BE2C (cell line): ENCODE results near the gene CCR9.

Experiments used
- DNase-seq: peaks from one replicate; pipeline ENCODE4 v3.0.0-alpha.2; 2020
- H3K27me3 ChIP-seq: fragments of 250-450 bp; sonication (Bioruptor Pico); 2 replicates; pipeline ENCODE4 v1.5.1; 2020; ENCODE audit warnings: mild to moderate bottlenecking
- H3K36me3 ChIP-seq: fragments of 250-450 bp; sonication (Bioruptor Pico); 2 replicates; pipeline ENCODE4 v1.5.1; 2020; ENCODE audit warnings: mild to moderate bottlenecking
- H3K4me1 ChIP-seq: fragments of 250-450 bp; sonication (Bioruptor Pico); 2 replicates; pipeline ENCODE4 v1.5.1; 2020
- H3K4me3 ChIP-seq: 2 replicates; pipeline ENCODE4 v1.5.1; 2011; ENCODE audit warnings: low read depth, low read length
- H3K9me3 ChIP-seq: fragments of 250-450 bp; sonication (Bioruptor Pico); 2 replicates; pipeline ENCODE4 v1.5.1; 2020
- TF ChIP-seq, protein P1 (sequence below): IDR thresholded peaks from 2 replicates; pipeline ENCODE4 v1.5.1; 2012; ENCODE audit warnings: mild to moderate bottlenecking, low read depth, low read length

CCR9 gene

GRCh38 chr3:45946307-45946706 lies 60.0 kb downstream of the CCR9 start:
- Histone ChIP-seq H3K27me3 (no peaks in the 10 kb centered on the region), H3K36me3 (no peaks in the 10 kb centered on the region), H3K9me3 (no peaks in the 10 kb centered on the region), H3K4me1 (no peaks in the 10 kb centered on the region), H3K4me3 (no peak overlapping the region)
- no peak for DNase-seq
- TF ChIP-seq, protein P1, sequence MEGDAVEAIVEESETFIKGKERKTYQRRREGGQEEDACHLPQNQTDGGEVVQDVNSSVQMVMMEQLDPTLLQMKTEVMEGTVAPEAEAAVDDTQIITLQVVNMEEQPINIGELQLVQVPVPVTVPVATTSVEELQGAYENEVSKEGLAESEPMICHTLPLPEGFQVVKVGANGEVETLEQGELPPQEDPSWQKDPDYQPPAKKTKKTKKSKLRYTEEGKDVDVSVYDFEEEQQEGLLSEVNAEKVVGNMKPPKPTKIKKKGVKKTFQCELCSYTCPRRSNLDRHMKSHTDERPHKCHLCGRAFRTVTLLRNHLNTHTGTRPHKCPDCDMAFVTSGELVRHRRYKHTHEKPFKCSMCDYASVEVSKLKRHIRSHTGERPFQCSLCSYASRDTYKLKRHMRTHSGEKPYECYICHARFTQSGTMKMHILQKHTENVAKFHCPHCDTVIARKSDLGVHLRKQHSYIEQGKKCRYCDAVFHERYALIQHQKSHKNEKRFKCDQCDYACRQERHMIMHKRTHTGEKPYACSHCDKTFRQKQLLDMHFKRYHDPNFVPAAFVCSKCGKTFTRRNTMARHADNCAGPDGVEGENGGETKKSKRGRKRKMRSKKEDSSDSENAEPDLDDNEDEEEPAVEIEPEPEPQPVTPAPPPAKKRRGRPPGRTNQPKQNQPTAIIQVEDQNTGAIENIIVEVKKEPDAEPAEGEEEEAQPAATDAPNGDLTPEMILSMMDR: no peak

- H3K36me3 ChIP-seq: no peaks in the 10 kb centered on the region
- DNase-seq: no peak
- H3K27me3 ChIP-seq: no peaks in the 10 kb centered on the region
- TF ChIP-seq, protein P1: no peak
- no peaks in the 10 kb centered on the region for H3K4me1 ChIP-seq
- no peaks in the 10 kb centered on the region for H3K9me3 ChIP-seq
- H3K4me3 ChIP-seq: no peak overlapping the region
These were observed 60.5 kb downstream of the CCR9 start for GRCh38 chr3:45946875-45947274.

DNA sequence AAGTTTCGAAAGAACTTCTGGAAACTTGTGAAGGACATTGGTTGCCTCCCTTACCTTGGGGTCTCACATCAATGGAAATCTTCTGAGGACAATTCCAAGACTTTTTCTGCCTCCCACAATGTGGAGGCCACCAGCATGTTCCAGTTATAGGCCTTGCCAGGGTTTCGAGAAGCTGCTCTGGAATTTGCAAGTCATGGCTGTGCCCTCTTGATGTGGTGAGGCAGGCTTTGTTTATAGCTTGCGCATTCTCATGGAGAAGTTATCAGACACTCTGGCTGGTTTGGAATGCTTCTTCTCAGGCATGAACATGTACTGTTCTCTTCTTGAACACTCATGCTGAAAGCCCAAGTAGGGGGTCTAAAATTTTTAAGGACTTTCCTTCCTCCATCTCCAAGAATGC lies 61.0 kb downstream of the CCR9 start:
- DNase-seq: no peak
- H3K4me1 ChIP-seq: no peaks in the 10 kb centered on the region
- no peak overlapping the region for H3K4me3 ChIP-seq
- TF ChIP-seq, protein P1: no peak
- H3K9me3 ChIP-seq: no peaks in the 10 kb centered on the region
- H3K36me3 ChIP-seq: no peaks in the 10 kb centered on the region
- no peaks in the 10 kb centered on the region for H3K27me3 ChIP-seq

GRCh38 chr3:45948311-45948781 lies 62.0 kb downstream of the CCR9 start:
- DNase-seq: no peak
- H3K9me3 ChIP-seq: no peaks in the 10 kb centered on the region
- H3K4me1 ChIP-seq: no peaks in the 10 kb centered on the region
- no peak overlapping the region for H3K4me3 ChIP-seq
- TF ChIP-seq, protein P1: no peak
- H3K36me3 ChIP-seq: no peaks in the 10 kb centered on the region
- H3K27me3 ChIP-seq: no peaks in the 10 kb centered on the region

DNA sequence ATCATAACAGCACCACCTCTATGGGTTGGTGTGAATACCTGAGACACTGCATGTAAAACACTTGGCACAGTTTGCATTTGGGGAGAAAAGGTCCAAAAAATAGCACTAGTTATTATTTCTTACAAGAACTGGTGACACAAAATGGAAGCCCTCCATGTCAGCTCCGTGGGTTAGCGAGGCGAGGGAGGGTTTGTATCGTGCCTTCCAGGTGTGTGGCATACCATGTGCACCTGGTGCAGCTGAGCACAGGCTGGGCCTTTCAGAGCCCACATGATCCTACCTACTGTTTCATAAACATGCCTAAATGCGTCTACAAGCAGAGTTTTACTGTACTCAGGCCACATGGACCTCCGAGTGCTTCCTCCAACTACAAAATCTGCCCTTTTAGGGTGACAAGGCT lies 62.5 kb downstream of the CCR9 start:
- no peaks in the 10 kb centered on the region for H3K9me3 ChIP-seq
- DNase-seq: no peak
- no peaks in the 10 kb centered on the region for H3K27me3 ChIP-seq
- TF ChIP-seq, protein P1: no peak
- H3K4me3 ChIP-seq: no peak overlapping the region
- no peaks in the 10 kb centered on the region for H3K4me1 ChIP-seq
- H3K36me3 ChIP-seq: no peaks in the 10 kb centered on the region

DNA sequence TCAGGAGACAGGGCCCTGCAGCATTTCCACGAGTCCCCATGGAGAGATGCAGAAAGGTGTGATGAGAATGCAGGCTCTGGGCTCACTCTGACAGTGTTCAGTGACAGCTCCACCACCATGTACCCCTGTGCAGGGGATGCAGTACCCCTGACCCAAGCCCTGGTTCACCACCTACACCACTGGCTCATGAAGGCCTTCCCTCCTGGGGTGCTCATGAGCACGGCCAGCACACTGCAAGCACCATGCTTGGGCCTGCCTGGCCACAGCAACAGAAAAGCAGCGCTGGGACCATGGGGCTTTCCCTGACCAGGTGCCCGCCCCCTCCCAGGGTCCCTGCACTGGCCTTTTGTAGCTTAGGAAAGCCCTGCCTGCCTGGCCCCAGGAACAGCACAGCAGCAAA lies 63.1 kb downstream of the CCR9 start:
- Histone ChIP-seq H3K36me3 (no peaks in the 10 kb centered on the region), H3K9me3 (no peaks in the 10 kb centered on the region), H3K4me3 (no peak overlapping the region), H3K4me1 (no peaks in the 10 kb centered on the region), H3K27me3 (no peaks in the 10 kb centered on the region)
- TF ChIP-seq, protein P1: no peak
- DNase-seq: no peak
